DND-41 (cell line): ENCODE results near the gene MARCHF3.

Experiments used
- ATAC-seq: fragments of 200-7000 bp; cut with Tn5 transposase; 3 replicates; pipeline ENCODE4 v1.9.1; 2021; ENCODE audit warnings: low read depth; ENCODE audit not compliant: insufficient read depth
- DNase-seq: peaks from one replicate; pipeline ENCODE4 v3.0.0-alpha.2; 2020
- H2AFZ ChIP-seq: 2 replicates; pipeline ENCODE4 v1.6.0; 2012; ENCODE audit warnings: low read depth, low read length
- H3K27ac ChIP-seq: 2 replicates; pipeline ENCODE4 v1.5.1; 2012; ENCODE audit warnings: low read length, inconsistent platforms
- H3K27me3 ChIP-seq: fragments of 200-600 bp; sonication (generic); 2 replicates; pipeline ENCODE4 v1.6.0; 2012; ENCODE audit warnings: low read length, mild to moderate bottlenecking, inconsistent platforms; ENCODE audit not compliant: insufficient read depth, poor library complexity
- H3K36me3 ChIP-seq: 2 replicates; pipeline ENCODE4 v1.5.1; 2012; ENCODE audit warnings: low read length, inconsistent platforms; ENCODE audit not compliant: insufficient read depth
- H3K4me1 ChIP-seq: 2 replicates; pipeline ENCODE4 v1.5.1; 2012; ENCODE audit warnings: mild to moderate bottlenecking, low read length; ENCODE audit not compliant: insufficient read depth
- H3K4me2 ChIP-seq: 2 replicates; pipeline ENCODE4 v1.6.0; 2012; ENCODE audit warnings: mild to moderate bottlenecking, moderate library complexity, low read length, inconsistent platforms; ENCODE audit not compliant: insufficient read depth
- H3K4me3 ChIP-seq, 2 experiments: fragments of 200-600 bp in 1 of 2; shearing (Covaris generic) in 1 of 2; 2 replicates each; pipeline ENCODE4 v1.5.1; 2012 to 2016; ENCODE audit warnings: inconsistent platforms in 2 of 2, low read length in 2 of 2, mild to moderate bottlenecking in 2 of 2, low read depth in 1 of 2, moderate library complexity in 1 of 2
- H3K79me2 ChIP-seq: 2 replicates; pipeline ENCODE4 v1.6.0; 2012; ENCODE audit warnings: low read length, inconsistent platforms; ENCODE audit not compliant: insufficient read depth
- H3K9ac ChIP-seq: 2 replicates; pipeline ENCODE4 v1.6.0; 2012; ENCODE audit warnings: low read depth, mild to moderate bottlenecking, inconsistent platforms, low read length, moderate library complexity
- H3K9me3 ChIP-seq: 2 replicates; pipeline ENCODE4 v1.5.1; 2012; ENCODE audit warnings: low read length, moderate library complexity, mild to moderate bottlenecking, inconsistent platforms; ENCODE audit not compliant: insufficient read depth, severe bottlenecking
- H4K20me1 ChIP-seq: 2 replicates; pipeline ENCODE4 v1.6.0; 2012; ENCODE audit warnings: low read length; ENCODE audit not compliant: insufficient read depth
- CTCF ChIP-seq: IDR thresholded peaks from 2 replicates; pipeline ENCODE4 v1.5.1; 2012; ENCODE audit warnings: borderline replicate concordance, low read length, moderate library complexity, mild to moderate bottlenecking; ENCODE audit not compliant: poor library complexity, severe bottlenecking; ENCODE audit errors: extremely low read depth
- EZH2 ChIP-seq: IDR thresholded peaks from 3 replicates; pipeline ENCODE4 v1.6.1; 2012; ENCODE audit warnings: borderline replicate concordance, low read depth, mild to moderate bottlenecking, moderate library complexity, low read length, inconsistent platforms; ENCODE audit not compliant: severe bottlenecking

Gene MARCHF3

GRCh38 chr5:127076315-127077129, 46.2 kb upstream of the MARCHF3 start:
- no peaks in the 10 kb centered on the region for H3K79me2 ChIP-seq
- H4K20me1 ChIP-seq, result no peaks in the 10 kb centered on the region
- H3K27me3 ChIP-seq, result no peaks in the 10 kb centered on the region
- H3K4me1 ChIP-seq, result no peaks in the 10 kb centered on the region
- no peak overlapping the region for H3K4me3 ChIP-seq
- no peak for TF ChIP-seq EZH2
- no peak for TF ChIP-seq CTCF
- H3K36me3 ChIP-seq, result no peaks in the 10 kb centered on the region
- no peaks in the 10 kb centered on the region for H3K9me3 ChIP-seq
- H2AFZ ChIP-seq, result no peak overlapping the region
- no peak for ATAC-seq
- DNase-seq, result no peak
- H3K4me2 ChIP-seq, result no peak overlapping the region
- no peak overlapping the region for H3K27ac ChIP-seq
- no peak overlapping the region for H3K9ac ChIP-seq

GRCh38 chr5:127074466-127074865, 44.1 kb upstream of the MARCHF3 start:
- H3K4me1 ChIP-seq, result no peaks in the 10 kb centered on the region
- H3K27ac ChIP-seq, result no peak overlapping the region
- DNase-seq (no peak), ATAC-seq (no peak)
- no peaks in the 10 kb centered on the region for H3K9me3 ChIP-seq
- no peak overlapping the region for H3K9ac ChIP-seq
- no peak overlapping the region for H3K4me2 ChIP-seq
- H3K27me3 ChIP-seq, result no peaks in the 10 kb centered on the region
- no peaks in the 10 kb centered on the region for H4K20me1 ChIP-seq
- H3K79me2 ChIP-seq, result no peaks in the 10 kb centered on the region
- H3K4me3 ChIP-seq, result no peak overlapping the region
- H3K36me3 ChIP-seq, result no peaks in the 10 kb centered on the region
- H2AFZ ChIP-seq, result no peak overlapping the region
- TF ChIP-seq CTCF (no peak), EZH2 (no peak)

GRCh38 chr5:127072861-127073846, 42.8 kb upstream of the MARCHF3 start, which contains the start of gene C5orf63:
Gene C5orf63 (minus strand): TSS chr5:127073502. CDS start chr5:127058995, 14,507 bp downstream.
- no peak within 1 kb of the TSS for H3K9ac ChIP-seq
- ATAC-seq (no peak), DNase-seq (no peak)
- H3K27me3 ChIP-seq, result no peaks in the 10 kb centered on the region
- no peak within 1 kb of the TSS for H3K4me2 ChIP-seq
- no peaks in the 10 kb centered on the region for H3K9me3 ChIP-seq
- no peaks in the 10 kb centered on the region for H3K4me1 ChIP-seq
- H4K20me1 ChIP-seq, result no peaks in the 10 kb centered on the region
- no peak within 1 kb of the TSS for H3K27ac ChIP-seq
- no peaks in the 10 kb centered on the region for H3K36me3 ChIP-seq
- no peak for TF ChIP-seq EZH2
- H3K4me3 ChIP-seq, result no peak within 1 kb of the TSS
- H2AFZ ChIP-seq, result no peak within 1 kb of the TSS
- H3K79me2 ChIP-seq, result no peaks in the 10 kb centered on the region

GRCh38 chr5:127070243-127070642, 39.9 kb upstream of the MARCHF3 start:
- Histone ChIP-seq H3K27me3 (no peaks in the 10 kb centered on the region), H3K27ac (no peak overlapping the region), H3K9me3 (no peaks in the 10 kb centered on the region), H3K4me1 (no peaks in the 10 kb centered on the region), H3K4me2 (no peak overlapping the region), H2AFZ (no peak overlapping the region), H3K9ac (no peak overlapping the region), H4K20me1 (no peaks in the 10 kb centered on the region), H3K4me3 (no peak overlapping the region), H3K36me3 (no peaks in the 10 kb centered on the region), H3K79me2 (no peaks in the 10 kb centered on the region)
- no peak for DNase-seq
- ATAC-seq, result no peak
- TF ChIP-seq CTCF, result no peak
- no peak for TF ChIP-seq EZH2
